GM12892 (cell line): ENCODE data around the gene GRIN2B.

Experiments
- DNase-seq: peaks from one replicate; pipeline ENCODE4 v3.0.0; 2011; ENCODE audit not compliant: insufficient read length
- FAIRE-seq: peaks from 2 replicates; lab custom pipeline; 2011; peaks lifted over from hg19 to GRCh38; lab: Jason Lieb, UNC
- POLR2A ChIP-seq: IDR thresholded peaks from 2 replicates; pipeline ENCODE4 v1.6.1; 2011; ENCODE audit warnings: low read depth, low read length, control low read depth
- POLR2AphosphoS5 ChIP-seq: IDR thresholded peaks from 2 replicates; pipeline ENCODE4 v1.6.1; 2011; ENCODE audit warnings: low read depth, low read length, control low read depth
- TAF1 ChIP-seq: IDR thresholded peaks from 2 replicates; pipeline ENCODE4 v1.6.1; 2011; ENCODE audit warnings: low read depth, mild to moderate bottlenecking, control low read depth, low read length, borderline replicate concordance

Gene GRIN2B

DNA sequence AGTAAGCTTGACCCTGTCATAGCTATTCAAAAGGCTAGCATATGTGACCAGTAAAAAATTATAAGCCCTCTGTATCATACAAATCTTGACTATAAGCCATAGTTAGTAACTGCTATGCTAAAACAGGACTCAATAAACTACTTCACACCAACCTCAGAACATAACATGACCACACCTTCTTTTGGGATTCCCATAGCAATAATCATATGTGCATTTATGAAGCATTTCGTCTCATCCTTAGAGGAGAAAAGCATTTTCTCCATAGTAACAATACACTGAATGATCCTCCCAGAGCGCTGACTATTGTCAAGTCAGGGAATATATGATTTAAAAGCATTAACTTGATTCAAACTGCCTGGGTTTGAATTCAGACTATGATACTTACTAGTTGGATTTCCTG, 46.2 kb downstream of the GRIN2B start:
- DNase-seq (no peak), FAIRE-seq (no peak)
- TF ChIP-seq POLR2A (no peak), POLR2AphosphoS5 (no peak), TAF1 (no peak)
